Measurements from ENCODE around the gene XKR3.
"Not testable (repeated sequence)": the region's sequence is repeated elsewhere in the genome, so short reads cannot be mapped to it uniquely, and the experiment has no call there.

XKR3 gene

GRCh38 chr22:16804882-16805281 is 20.3 kb downstream of the XKR3 start:
- no peak for DNase-seq (ENCODE audit: low read depth, low spot score)

GRCh38 chr22:16803255-16803917 is 21.8 kb downstream of the XKR3 start:
- no peak for DNase-seq (ENCODE audit: low read depth, low spot score)

GRCh38 chr22:16801571-16801970 is 23.6 kb downstream of the XKR3 start:
- no peak for DNase-seq (ENCODE audit: low read depth, low spot score)

- DNase-seq (ENCODE audit: low read depth, low spot score) = no peak
These were observed 24.1 kb downstream of the XKR3 start for GRCh38 chr22:16801088-16801487.

GRCh38 chr22:16800358-16800757 is 24.9 kb downstream of the XKR3 start:
- no peak for DNase-seq (ENCODE audit: low read depth, low spot score)

- DNase-seq (ENCODE audit: low read depth, low spot score) = not testable (repeated sequence)
These were observed 29.7 kb downstream of the XKR3 start for GRCh38 chr22:16795504-16795903.

- no peak for DNase-seq (ENCODE audit: low read depth, low spot score)
These were observed 31.4 kb downstream of the XKR3 start for GRCh38 chr22:16793831-16794230.

GRCh38 chr22:16789860-16790493 is 35.2 kb downstream of the XKR3 start:
- no peak for DNase-seq (ENCODE audit: low read depth, low spot score)

GRCh38 chr22:16783930-16784354 is 41.3 kb downstream of the XKR3 start:
- DNase-seq (ENCODE audit: low read depth, low spot score) = no peak

- no peak for DNase-seq (ENCODE audit: low read depth, low spot score)
These were observed 41.8 kb downstream of the XKR3 start for GRCh38 chr22:16783453-16783852.

- DNase-seq (ENCODE audit: low read depth, low spot score) = no peak
These were observed 43.4 kb downstream of the XKR3 start for GRCh38 chr22:16781764-16782329.

GRCh38 chr22:16781074-16781763 is 44.0 kb downstream of the XKR3 start:
- no peak for DNase-seq (ENCODE audit: low read depth, low spot score)

GRCh38 chr22:16777284-16777924 is 47.8 kb downstream of the XKR3 start:
- DNase-seq (ENCODE audit: low read depth, low spot score) = no peak

- DNase-seq (ENCODE audit: low read depth, low spot score) = no peak
These were observed 49.1 kb downstream of the XKR3 start for GRCh38 chr22:16776080-16776479.

GRCh38 chr22:16774911-16775500 is 50.2 kb downstream of the XKR3 start:
- no peak for DNase-seq (ENCODE audit: low read depth, low spot score)

- not testable (repeated sequence) for DNase-seq (ENCODE audit: low read depth, low spot score)
These were observed 53.6 kb downstream of the XKR3 start for GRCh38 chr22:16771569-16771968.

GRCh38 chr22:16767927-16768326 is 57.3 kb downstream of the XKR3 start:
- DNase-seq (ENCODE audit: low read depth, low spot score) = not testable (repeated sequence)

GRCh38 chr22:16762224-16762623 is 63.0 kb downstream of the XKR3 start:
- DNase-seq (ENCODE audit: low read depth, low spot score) = not testable (repeated sequence)

- DNase-seq (ENCODE audit: low read depth, low spot score) = not testable (repeated sequence)
These were observed 64.8 kb downstream of the XKR3 start for GRCh38 chr22:16760416-16760815.

- not testable (repeated sequence) for DNase-seq (ENCODE audit: low read depth, low spot score)
These were observed 75.9 kb downstream of the XKR3 start for GRCh38 chr22:16749282-16749681.

- DNase-seq (ENCODE audit: low read depth, low spot score) = not testable (repeated sequence)
These were observed 76.9 kb downstream of the XKR3 start for GRCh38 chr22:16748160-16748929.

Measured in astrocyte of the hippocampus (primary cell).